ENCODE data around the gene MRPL12. TPM values are rescaled to one million over a fixed set of nuclear protein-coding genes. Genes with fewer than 3 reads are reported as not detected.

Gene MRPL12
- total RNA-seq, 1 experiment from 2014 or later, result 157 TPM

- Histone ChIP-seq H3K27me3 (ENCODE audit: control insufficient read depth, insufficient read depth, low read length) (no peaks in the 10 kb centered on the region), H3K9me3 (ENCODE audit: control insufficient read depth, insufficient read depth, low read depth, low read length) (no peaks in the 10 kb centered on the region), H3K4me1 (ENCODE audit: control insufficient read depth, insufficient read depth, low read length) (peaks cover 16% of the 10 kb centered on the region), H3K4me3 (ENCODE audit: low read depth in 2 of 2, low read length in 2 of 2) (no peak overlapping the region), H3K36me3 (ENCODE audit: control insufficient read depth, insufficient read depth, low read length) (peaks cover 4% of the 10 kb centered on the region), H3K27ac (ENCODE audit: low read length) (no peak overlapping the region)
- BruUV-seq (replicated peaks), result no TSS peak
- intact Hi-C loops (cut with micrococcal nuclease; ENCODE audit: unreplicated experiment), result no loop called here
- ChIA-PET POLR2A (no interaction called here), CTCF (no interaction called here)
- no peak for DNase-seq (ENCODE audit: low read depth, low spot score)
- TF ChIP-seq SIN3A (IDR thresholded peaks at IDR 0.05; ENCODE audit: borderline replicate concordance, insufficient read depth, low read depth, low read length) (no peak), POLR2AphosphoS5 (IDR thresholded peaks at IDR 0.05; ENCODE audit: low read depth, low read length) (no peak), CTCF (IDR thresholded peaks at IDR 0.05) (no peak), REST (IDR thresholded peaks at IDR 0.05; ENCODE audit: insufficient read depth in 1 of 2, low read depth in 2 of 2, low read length in 1 of 2) (no peak), TCF7L2 (IDR thresholded peaks at IDR 0.05; ENCODE audit: low read depth, low read length) (no peak)
- no peak for ATAC-seq
- in situ Hi-C loops (cut with HindIII; ENCODE audit: low pct_unique_long_range_greater_than_20kb, low sequenced_read_pairs), result no loop called here
Observed at GRCh38 chr17:81672504-81672903, 30.7 kb upstream of the MRPL12 start.

GRCh38 chr17:81672954-81673353 is 30.2 kb upstream of the MRPL12 start:
- DNase-seq (ENCODE audit: low read depth, low spot score) (no peak), ATAC-seq (no peak)
- Histone ChIP-seq H3K27ac (ENCODE audit: low read length) (no peak overlapping the region), H3K4me1 (ENCODE audit: control insufficient read depth, insufficient read depth, low read length) (peaks cover 11% of the 10 kb centered on the region), H3K4me3 (ENCODE audit: low read depth in 2 of 2, low read length in 2 of 2) (no peak overlapping the region), H3K36me3 (ENCODE audit: control insufficient read depth, insufficient read depth, low read length) (peaks cover 4% of the 10 kb centered on the region), H3K27me3 (ENCODE audit: control insufficient read depth, insufficient read depth, low read length) (no peaks in the 10 kb centered on the region), H3K9me3 (ENCODE audit: control insufficient read depth, insufficient read depth, low read depth, low read length) (no peaks in the 10 kb centered on the region)
- TF ChIP-seq SIN3A (IDR thresholded peaks at IDR 0.05; ENCODE audit: borderline replicate concordance, insufficient read depth, low read depth, low read length), result no peak
- TF ChIP-seq REST (IDR thresholded peaks at IDR 0.05; ENCODE audit: insufficient read depth in 1 of 2, low read depth in 2 of 2, low read length in 1 of 2), result no peak
- no peak for TF ChIP-seq CTCF (IDR thresholded peaks at IDR 0.05)
- TF ChIP-seq TCF7L2 (IDR thresholded peaks at IDR 0.05; ENCODE audit: low read depth, low read length), result no peak
- no peak for TF ChIP-seq POLR2AphosphoS5 (IDR thresholded peaks at IDR 0.05; ENCODE audit: low read depth, low read length)
- intact Hi-C loops (cut with micrococcal nuclease; ENCODE audit: unreplicated experiment), result no loop called here
- no TSS peak for BruUV-seq (replicated peaks)
- in situ Hi-C loops (cut with HindIII; ENCODE audit: low pct_unique_long_range_greater_than_20kb, low sequenced_read_pairs), result no loop called here
- POLR2A ChIA-PET, result no interaction called here
- CTCF ChIA-PET, result no interaction called here
